HepG2 (cell line): ENCODE data around the gene ZNF747. TPM values are rescaled to one million over a fixed set of nuclear protein-coding genes. Genes with fewer than 3 reads are reported as not detected.
A peak's percentile ranks its signal among the peaks of the same experiment; 100 is the strongest.

Experiments
- ATAC-seq: fragments of 200-7000 bp; cut with Tn5 transposase; 3 replicates; pipeline ENCODE4 v1.9.1; 2020; ENCODE audit warnings: mild to moderate bottlenecking, moderate library complexity
- BruUV-seq: library from RNA; stranded (reverse); fragments of 400-500 nt; replicated peaks from 2 replicates; lab custom pipeline; 2021; lab: Mats Ljungman, UMichigan
- CTCF ChIA-PET: fragments of 300-600 bp; formaldehyde crosslinking; extraction: SDS; loops from one replicate; lab custom pipeline; 2021; ENCODE audit warnings: low total read pairs, inconsistent platforms, low intra/inter-chr PET ratio; lab: Yijun Ruan, JAX
- POLR2A ChIA-PET: fragments of 350-600 bp; sonication (Branson Sonifier 250); formaldehyde crosslinking; loops from one replicate; lab custom pipeline; 2020; ENCODE audit warnings: antibody characterized with exemption, inconsistent platforms; lab: Yijun Ruan, JAX
- DNase-seq: peaks from one replicate; pipeline ENCODE4 v3.0.0-alpha.2; 2015; ENCODE audit warnings: low spot score
- FAIRE-seq: peaks from 3 replicates; lab custom pipeline; 2011; peaks lifted over from hg19 to GRCh38; lab: Jason Lieb, UNC
- H2AFZ ChIP-seq: one replicate; pipeline ENCODE4 v1.6.1; 2011; ENCODE audit warnings: low read length, inconsistent platforms
- H3K27ac ChIP-seq: fragments of 300-600 bp; 3 replicates; pipeline ENCODE4 v1.8.0; 2011; ENCODE audit warnings: mixed run types, mild to moderate bottlenecking, mixed read lengths, low read length, inconsistent platforms; ENCODE audit not compliant: insufficient read depth; ENCODE audit errors: extremely low read length
- H3K27me3 ChIP-seq, 2 experiments: fragments of 200-600 bp in 1 of 2; 2 replicates in 1 of 2; 3 replicates in 1 of 2; pipeline versions ENCODE4 v1.6.0 to v1.8.0; 2011; ENCODE audit warnings: low read length in 2 of 2, mild to moderate bottlenecking in 2 of 2, moderate library complexity in 2 of 2, inconsistent platforms in 1 of 2; ENCODE audit not compliant: insufficient read depth in 2 of 2, control insufficient read depth in 1 of 2
- H3K36me3 ChIP-seq, 2 experiments: fragments of 200-600 bp in 1 of 2; replicated peaks in 1 of 2; 2 replicates in 1 of 2; 3 replicates in 1 of 2; pipeline versions ENCODE4 v1.5.1 to v1.8.0; 2011; ENCODE audit warnings: low read length in 2 of 2, inconsistent platforms in 1 of 2; ENCODE audit not compliant: insufficient read depth in 2 of 2, control insufficient read depth in 1 of 2
- H3K4me1 ChIP-seq: 2 replicates; pipeline ENCODE4 v1.5.1; 2012; ENCODE audit warnings: low read length, inconsistent platforms; ENCODE audit not compliant: insufficient read depth
- H3K4me2 ChIP-seq: 2 replicates; pipeline ENCODE4 v1.6.0; 2011; ENCODE audit warnings: low read depth, low read length, inconsistent platforms
- H3K4me3 ChIP-seq, 3 experiments: fragments of 200-600 bp in 1 of 3; sonication (generic), shearing (Covaris generic) in 1 of 3; replicated peaks in 1 of 3; 2 replicates each; pipeline ENCODE4 v1.5.1; 2011 to 2016; ENCODE audit warnings: low read length in 3 of 3, inconsistent platforms in 2 of 3, low read depth in 2 of 3, mild to moderate bottlenecking in 2 of 3, control low read depth in 1 of 3, mixed read lengths in 1 of 3; ENCODE audit not compliant: insufficient read depth in 1 of 3
- H3K79me2 ChIP-seq: one replicate; pipeline ENCODE4 v1.6.1; 2011; ENCODE audit warnings: low read length, inconsistent platforms; ENCODE audit not compliant: insufficient read depth
- H3K9ac ChIP-seq: 2 replicates; pipeline ENCODE4 v1.6.0; 2011; ENCODE audit warnings: mild to moderate bottlenecking, low read depth, low read length, inconsistent platforms; ENCODE audit not compliant: insufficient read depth
- H3K9me3 ChIP-seq: 2 replicates; pipeline ENCODE4 v1.5.1; 2012; ENCODE audit warnings: mild to moderate bottlenecking, low read length
- H4K20me1 ChIP-seq: 2 replicates; pipeline ENCODE4 v1.6.0; 2011; ENCODE audit warnings: inconsistent platforms, mild to moderate bottlenecking, low read length, moderate library complexity; ENCODE audit not compliant: insufficient read depth
- DPF2 ChIP-seq: sonication (generic); formaldehyde crosslinking; IDR thresholded peaks from 2 replicates; pipeline ENCODE4 v1.4.0; 2020; ENCODE audit warnings: mild to moderate bottlenecking, low read depth, missing genetic modification reagents, borderline replicate concordance
- DR1 ChIP-seq: sonication (generic); formaldehyde crosslinking; IDR thresholded peaks from 2 replicates; pipeline ENCODE4 v1.8.0; 2021; ENCODE audit warnings: mild to moderate bottlenecking, missing genetic modification reagents, inconsistent platforms
- KDM4B ChIP-seq: sonication (generic); formaldehyde crosslinking; IDR thresholded peaks from 2 replicates; pipeline ENCODE4 v1.4.0; 2020; ENCODE audit warnings: missing genetic modification reagents
- NAIF1 ChIP-seq: sonication (generic); formaldehyde crosslinking; IDR thresholded peaks from 2 replicates; pipeline ENCODE4 v1.5.0; 2020; ENCODE audit warnings: mild to moderate bottlenecking, missing genetic modification reagents, borderline replicate concordance
- PHF20 ChIP-seq: sonication (generic); formaldehyde crosslinking; IDR thresholded peaks from 2 replicates; pipeline ENCODE4 v1.5.0; 2020; ENCODE audit warnings: mild to moderate bottlenecking, missing genetic modification reagents
- ZFP90 ChIP-seq: sonication (generic); formaldehyde crosslinking; IDR thresholded peaks from 2 replicates; pipeline ENCODE4 v1.8.0; 2022; ENCODE audit warnings: missing genetic modification reagents, mild to moderate bottlenecking, inconsistent platforms, borderline replicate concordance
- ZNF10 ChIP-seq: sonication (generic); formaldehyde crosslinking; IDR thresholded peaks from 2 replicates; pipeline ENCODE4 v1.4.0; 2020; ENCODE audit warnings: mild to moderate bottlenecking, low read depth, missing genetic modification reagents, borderline replicate concordance
- ZNF251 ChIP-seq: sonication (generic); formaldehyde crosslinking; IDR thresholded peaks from 2 replicates; pipeline ENCODE4 v1.9.0; 2021; ENCODE audit warnings: mild to moderate bottlenecking, missing genetic modification reagents
- ZNF737 ChIP-seq: sonication (generic); formaldehyde crosslinking; IDR thresholded peaks from 2 replicates; pipeline ENCODE4 v1.5.0; 2020; ENCODE audit warnings: missing genetic modification reagents, mild to moderate bottlenecking, borderline replicate concordance
- WGBS: methylation state at CpG from one replicate; pipeline ENCODE4 v1.1.6; 2017; ENCODE audit warnings: low lambda C conversion rate; 5-methylcytosine and 5-hydroxymethylcytosine counted together
- in situ Hi-C: cut with HindIII; loops from 2 replicates; pipeline ENCODE4 v1.10.0; 2017; ENCODE audit warnings: low pct_unique_long_range_greater_than_20kb; ENCODE audit not compliant: extremely low pct_ligation_motif_present
- intact Hi-C: fragments of 100-400 bp; cut with micrococcal nuclease; formaldehyde crosslinking; loops from one replicate; pipeline ENCODE4 v1.10.0; 2022; ENCODE audit not compliant: unreplicated experiment
- polyA plus RNA-seq, 8 experiments: library from polyadenylated mRNA; depleted of rRNA in 3 of 8; stranded (reverse) in 7 of 8; unstranded in 1 of 8; fragments of >200 nt; fragmentation: Illumina TruSeq in 4 of 8; extraction: Trizol in 4 of 8; gene quantifications; 2 replicates each; pipeline versions ENCODE4 v1.2.1 to v1.2.3, GENCODE V29; 2011 to 2016; ENCODE audit warnings: low read depth in 4 of 8, missing spikeins in 1 of 8, mixed read lengths in 1 of 8; ENCODE audit not compliant: insufficient read depth in 1 of 8
- total RNA-seq, 5 experiments: library from RNA; depleted of rRNA; stranded (reverse); fragments of >200 nt; fragmentation: Illumina TruSeq; extraction: Trizol; gene quantifications; 2 replicates each; pipeline ENCODE4 v1.2.3, GENCODE V29; 2016; ENCODE audit warnings: low read depth in 1 of 5
- TF ChIP-seq, protein P1 (sequence below): sonication (generic); formaldehyde crosslinking; IDR thresholded peaks from 2 replicates; pipeline ENCODE4 v1.5.1; 2020; ENCODE audit warnings: mild to moderate bottlenecking, missing genetic modification reagents, borderline replicate concordance
- TF ChIP-seq, protein P2 (sequence below): sonication (generic); formaldehyde crosslinking; IDR thresholded peaks from 2 replicates; pipeline ENCODE4 v1.5.0; 2020; ENCODE audit warnings: mild to moderate bottlenecking, missing genetic modification reagents
- TF ChIP-seq, protein P3 (sequence below): sonication (generic); formaldehyde crosslinking; IDR thresholded peaks from 2 replicates; pipeline ENCODE4; 2020; ENCODE audit warnings: missing genetic modification reagents, mild to moderate bottlenecking, borderline replicate concordance

The ZNF747 gene
- total and polyA plus RNA-seq, 2 of the 13 experiments (the other 11 are each of a cell fraction or from before 2014, with no cell fraction given) = 7.2 to 10.2 TPM

- DNase-seq = no peak
- Histone ChIP-seq H3K79me2 (no peaks in the 10 kb centered on the region), H3K9ac (no peak overlapping the region), H3K27ac (no peak overlapping the region), H3K9me3 (no peaks in the 10 kb centered on the region), H4K20me1 (no peaks in the 10 kb centered on the region), H3K4me3 (no peak overlapping the region), H2AFZ (no peak overlapping the region), H3K36me3 (0 out of 5 replicates have a peak, but pooled peaks cover 0 to under 1% of the 10 kb centered on the region in 2 experiments), H3K4me2 (no peak overlapping the region), H3K4me1 (peaks cover 54% of the 10 kb centered on the region), H3K27me3 (no peaks in the 10 kb centered on the region)
- intact Hi-C loops = loop anchor here (10.0 kb wide), 1 partner anchor 135 kb away; the partner anchor contains the start of genes FBRS and PRR14
- peak; percentile 13 for ATAC-seq
- in situ Hi-C loops = loop anchor here (5.0 kb wide), 1 partner anchor 62 kb away; no protein-coding TSS in a partner anchor
- no peak for FAIRE-seq
- CTCF ChIA-PET = no interaction called here
- WGBS = 71% methylated on average over 20 of the region's 20 CpGs
- no TSS peak for BruUV-seq
- POLR2A ChIA-PET = interaction anchor here (0.7 kb wide), 1 partner anchor 69 kb away, joined by 3 read pairs; no protein-coding TSS in a partner anchor
- no peak for TF ChIP-seq DR1 (CRISPR knock-in tag)
- TF ChIP-seq ZNF737 = no peak
- 0 out of 2 replicates have a peak, but pooled peaks have one; percentile 15 for TF ChIP-seq PHF20 (CRISPR knock-in tag)
- no peak for TF ChIP-seq KDM4B (CRISPR knock-in tag)
- TF ChIP-seq ZNF251 (CRISPR knock-in tag) = no peak
- TF ChIP-seq, protein P1, sequence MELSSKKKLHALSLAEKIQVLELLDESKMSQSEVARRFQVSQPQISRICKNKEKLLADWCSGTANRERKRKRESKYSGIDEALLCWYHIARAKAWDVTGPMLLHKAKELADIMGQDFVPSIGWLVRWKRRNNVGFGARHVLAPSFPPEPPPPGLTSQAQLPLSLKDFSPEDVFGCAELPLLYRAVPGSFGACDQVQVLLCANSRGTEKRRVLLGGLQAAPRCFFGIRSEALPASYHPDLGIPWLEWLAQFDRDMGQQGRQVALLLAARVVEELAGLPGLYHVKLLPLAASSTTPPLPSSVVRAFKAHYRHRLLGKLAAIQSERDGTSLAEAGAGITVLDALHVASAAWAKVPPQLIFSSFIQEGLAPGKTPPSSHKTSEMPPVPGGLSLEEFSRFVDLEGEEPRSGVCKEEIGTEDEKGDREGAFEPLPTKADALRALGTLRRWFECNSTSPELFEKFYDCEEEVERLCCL (CRISPR knock-in tag) = no peak
- TF ChIP-seq, protein P2, sequence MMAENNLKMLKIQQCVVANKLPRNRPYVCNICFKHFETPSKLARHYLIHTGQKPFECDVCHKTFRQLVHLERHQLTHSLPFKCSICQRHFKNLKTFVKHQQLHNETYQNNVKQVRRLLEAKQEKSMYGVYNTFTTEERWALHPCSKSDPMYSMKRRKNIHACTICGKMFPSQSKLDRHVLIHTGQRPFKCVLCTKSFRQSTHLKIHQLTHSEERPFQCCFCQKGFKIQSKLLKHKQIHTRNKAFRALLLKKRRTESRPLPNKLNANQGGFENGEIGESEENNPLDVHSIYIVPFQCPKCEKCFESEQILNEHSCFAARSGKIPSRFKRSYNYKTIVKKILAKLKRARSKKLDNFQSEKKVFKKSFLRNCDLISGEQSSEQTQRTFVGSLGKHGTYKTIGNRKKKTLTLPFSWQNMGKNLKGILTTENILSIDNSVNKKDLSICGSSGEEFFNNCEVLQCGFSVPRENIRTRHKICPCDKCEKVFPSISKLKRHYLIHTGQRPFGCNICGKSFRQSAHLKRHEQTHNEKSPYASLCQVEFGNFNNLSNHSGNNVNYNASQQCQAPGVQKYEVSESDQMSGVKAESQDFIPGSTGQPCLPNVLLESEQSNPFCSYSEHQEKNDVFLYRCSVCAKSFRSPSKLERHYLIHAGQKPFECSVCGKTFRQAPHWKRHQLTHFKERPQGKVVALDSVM (CRISPR knock-in tag) = peak; percentile 91
- TF ChIP-seq ZFP90 (CRISPR knock-in tag) = peak; percentile 85
- TF ChIP-seq ZNF10 = no peak
- TF ChIP-seq, protein P3, sequence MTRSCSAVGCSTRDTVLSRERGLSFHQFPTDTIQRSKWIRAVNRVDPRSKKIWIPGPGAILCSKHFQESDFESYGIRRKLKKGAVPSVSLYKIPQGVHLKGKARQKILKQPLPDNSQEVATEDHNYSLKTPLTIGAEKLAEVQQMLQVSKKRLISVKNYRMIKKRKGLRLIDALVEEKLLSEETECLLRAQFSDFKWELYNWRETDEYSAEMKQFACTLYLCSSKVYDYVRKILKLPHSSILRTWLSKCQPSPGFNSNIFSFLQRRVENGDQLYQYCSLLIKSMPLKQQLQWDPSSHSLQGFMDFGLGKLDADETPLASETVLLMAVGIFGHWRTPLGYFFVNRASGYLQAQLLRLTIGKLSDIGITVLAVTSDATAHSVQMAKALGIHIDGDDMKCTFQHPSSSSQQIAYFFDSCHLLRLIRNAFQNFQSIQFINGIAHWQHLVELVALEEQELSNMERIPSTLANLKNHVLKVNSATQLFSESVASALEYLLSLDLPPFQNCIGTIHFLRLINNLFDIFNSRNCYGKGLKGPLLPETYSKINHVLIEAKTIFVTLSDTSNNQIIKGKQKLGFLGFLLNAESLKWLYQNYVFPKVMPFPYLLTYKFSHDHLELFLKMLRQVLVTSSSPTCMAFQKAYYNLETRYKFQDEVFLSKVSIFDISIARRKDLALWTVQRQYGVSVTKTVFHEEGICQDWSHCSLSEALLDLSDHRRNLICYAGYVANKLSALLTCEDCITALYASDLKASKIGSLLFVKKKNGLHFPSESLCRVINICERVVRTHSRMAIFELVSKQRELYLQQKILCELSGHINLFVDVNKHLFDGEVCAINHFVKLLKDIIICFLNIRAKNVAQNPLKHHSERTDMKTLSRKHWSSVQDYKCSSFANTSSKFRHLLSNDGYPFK (CRISPR knock-in tag) = no peak
- no peak for TF ChIP-seq NAIF1
- TF ChIP-seq DPF2 = no peak
Observed at GRCh38 chr16:30519120-30520049, 15.3 kb downstream of the ZNF747 start.
